HEK293 (cell line): ENCODE data around the gene ARPC1B.
A peak's percentile ranks its signal among the peaks of the same experiment; 100 is the strongest.

Experiments used
- GFI1B ChIP-seq: fragments of 450-650 bp; formaldehyde crosslinking; IDR thresholded peaks from 2 replicates; pipeline ENCODE4 v1.5.1; 2016; ENCODE audit warnings: missing biosample characterization, missing genetic modification characterization
- MEIS1 ChIP-seq: sonication (generic); formaldehyde crosslinking; IDR thresholded peaks from 2 replicates; pipeline ENCODE4 v1.8.1; 2022; ENCODE audit warnings: missing genetic modification reagents, mild to moderate bottlenecking, borderline replicate concordance
- SP3 ChIP-seq: fragments of 450-650 bp; formaldehyde crosslinking; IDR thresholded peaks from 2 replicates; pipeline ENCODE4 v1.5.1; 2016; ENCODE audit warnings: missing biosample characterization, missing genetic modification characterization
- WT1 ChIP-seq: fragments of 450-650 bp; formaldehyde crosslinking; IDR thresholded peaks from 2 replicates; pipeline ENCODE4 v1.5.1; 2016; ENCODE audit warnings: missing biosample characterization, missing genetic modification characterization
- ZEB2 ChIP-seq: fragments of 450-650 bp; formaldehyde crosslinking; IDR thresholded peaks from 2 replicates; pipeline ENCODE4 v1.5.1; 2016; ENCODE audit warnings: missing biosample characterization, missing genetic modification characterization
- ZFP3 ChIP-seq: fragments of 450-650 bp; formaldehyde crosslinking; IDR thresholded peaks from 2 replicates; pipeline ENCODE4 v1.5.1; 2016; ENCODE audit warnings: low read depth, missing biosample characterization, missing genetic modification characterization
- ZFP37 ChIP-seq: fragments of 450-650 bp; formaldehyde crosslinking; IDR thresholded peaks from 2 replicates; pipeline ENCODE4 v1.5.1; 2016; ENCODE audit warnings: missing biosample characterization, missing genetic modification characterization
- ZNF138 ChIP-seq: fragments of 450-650 bp; formaldehyde crosslinking; IDR thresholded peaks from 2 replicates; pipeline ENCODE4 v1.5.1; 2016; ENCODE audit warnings: missing biosample characterization, missing genetic modification characterization, borderline replicate concordance
- ZNF146 ChIP-seq: fragments of 450-650 bp; formaldehyde crosslinking; IDR thresholded peaks from 2 replicates; pipeline ENCODE4 v1.5.1; 2016; ENCODE audit warnings: missing biosample characterization, missing genetic modification characterization
- ZNF16 ChIP-seq: fragments of 450-650 bp; formaldehyde crosslinking; IDR thresholded peaks from 2 replicates; pipeline ENCODE4 v1.5.1; 2016; ENCODE audit warnings: low read depth, missing biosample characterization, missing genetic modification characterization
- ZNF174 ChIP-seq: fragments of 450-650 bp; formaldehyde crosslinking; IDR thresholded peaks from 2 replicates; pipeline ENCODE4 v1.5.0; 2017; ENCODE audit warnings: missing biosample characterization, mild to moderate bottlenecking, missing genetic modification characterization
- ZNF184 ChIP-seq: fragments of 450-650 bp; IDR thresholded peaks from 2 replicates; pipeline ENCODE4 v1.5.1; 2018; ENCODE audit warnings: missing biosample characterization, mild to moderate bottlenecking, missing genetic modification characterization
- ZNF19 ChIP-seq: fragments of 450-650 bp; formaldehyde crosslinking; IDR thresholded peaks from 2 replicates; pipeline ENCODE4; 2016; ENCODE audit warnings: missing biosample characterization, missing genetic modification characterization, low read depth
- ZNF221 ChIP-seq: fragments of 450-650 bp; formaldehyde crosslinking; IDR thresholded peaks from 2 replicates; pipeline ENCODE4 v1.5.1; 2017; ENCODE audit warnings: missing biosample characterization, missing genetic modification characterization, borderline replicate concordance
- ZNF24 ChIP-seq: fragments of 450-650 bp; formaldehyde crosslinking; IDR thresholded peaks from 2 replicates; pipeline ENCODE4 v1.5.1; 2016; ENCODE audit warnings: missing biosample characterization, missing genetic modification characterization
- ZNF266 ChIP-seq: fragments of 450-650 bp; formaldehyde crosslinking; IDR thresholded peaks from 2 replicates; pipeline ENCODE4 v1.5.1; 2016; ENCODE audit warnings: missing biosample characterization, missing genetic modification characterization, low read depth
- ZNF423 ChIP-seq: fragments of 450-650 bp; formaldehyde crosslinking; IDR thresholded peaks from 2 replicates; pipeline ENCODE4 v1.5.1; 2016; ENCODE audit warnings: missing biosample characterization, missing genetic modification characterization
- ZNF549 ChIP-seq: fragments of 450-650 bp; IDR thresholded peaks from 2 replicates; pipeline ENCODE4 v1.5.1; 2018; ENCODE audit warnings: missing biosample characterization, missing genetic modification characterization, mild to moderate bottlenecking, inconsistent platforms, moderate library complexity
- ZNF560 ChIP-seq: fragments of 450-650 bp; formaldehyde crosslinking; IDR thresholded peaks from 2 replicates; pipeline ENCODE4 v1.5.1; 2017; ENCODE audit warnings: missing biosample characterization, missing genetic modification characterization, borderline replicate concordance
- ZNF600 ChIP-seq: fragments of 450-650 bp; formaldehyde crosslinking; IDR thresholded peaks from 2 replicates; pipeline ENCODE4 v1.5.1; 2016; ENCODE audit warnings: missing biosample characterization, missing genetic modification characterization
- ZNF677 ChIP-seq: fragments of 450-650 bp; IDR thresholded peaks from 2 replicates; pipeline ENCODE4 v1.5.0; 2018; ENCODE audit warnings: missing biosample characterization, mild to moderate bottlenecking, missing genetic modification characterization, moderate library complexity
- ZNF837 ChIP-seq: fragments of 450-650 bp; formaldehyde crosslinking; IDR thresholded peaks from 2 replicates; pipeline ENCODE4 v1.5.1; 2016; ENCODE audit warnings: missing biosample characterization, missing genetic modification characterization
- ZSCAN30 ChIP-seq: fragments of 450-650 bp; IDR thresholded peaks from 2 replicates; pipeline ENCODE4 v1.5.1; 2018; ENCODE audit warnings: missing biosample characterization, mild to moderate bottlenecking, missing genetic modification characterization, moderate library complexity
- TF ChIP-seq, protein P1 (sequence below): fragments of 450-650 bp; formaldehyde crosslinking; IDR thresholded peaks from 2 replicates; pipeline ENCODE4 v1.5.1; 2016; ENCODE audit warnings: missing biosample characterization, missing genetic modification characterization
- TF ChIP-seq, protein P2 (sequence below): sonication (generic); formaldehyde crosslinking; IDR thresholded peaks from 2 replicates; pipeline ENCODE4 v1.8.1; 2022; ENCODE audit warnings: mild to moderate bottlenecking, moderate library complexity, missing genetic modification reagents
- TF ChIP-seq, protein P3 (sequence below): fragments of 450-650 bp; formaldehyde crosslinking; IDR thresholded peaks from 2 replicates; pipeline ENCODE4 v1.5.1; 2016; ENCODE audit warnings: missing biosample characterization, missing genetic modification characterization
- TF ChIP-seq, protein P4 (sequence below): fragments of 450-650 bp; formaldehyde crosslinking; IDR thresholded peaks from 2 replicates; pipeline ENCODE4 v1.5.1; 2017; ENCODE audit warnings: missing biosample characterization, missing genetic modification characterization
- TF ChIP-seq, protein P5 (sequence below): fragments of 450-650 bp; formaldehyde crosslinking; IDR thresholded peaks from 2 replicates; pipeline ENCODE4 v1.5.1; 2016; ENCODE audit warnings: missing biosample characterization, missing genetic modification characterization

The ARPC1B gene

DNA sequence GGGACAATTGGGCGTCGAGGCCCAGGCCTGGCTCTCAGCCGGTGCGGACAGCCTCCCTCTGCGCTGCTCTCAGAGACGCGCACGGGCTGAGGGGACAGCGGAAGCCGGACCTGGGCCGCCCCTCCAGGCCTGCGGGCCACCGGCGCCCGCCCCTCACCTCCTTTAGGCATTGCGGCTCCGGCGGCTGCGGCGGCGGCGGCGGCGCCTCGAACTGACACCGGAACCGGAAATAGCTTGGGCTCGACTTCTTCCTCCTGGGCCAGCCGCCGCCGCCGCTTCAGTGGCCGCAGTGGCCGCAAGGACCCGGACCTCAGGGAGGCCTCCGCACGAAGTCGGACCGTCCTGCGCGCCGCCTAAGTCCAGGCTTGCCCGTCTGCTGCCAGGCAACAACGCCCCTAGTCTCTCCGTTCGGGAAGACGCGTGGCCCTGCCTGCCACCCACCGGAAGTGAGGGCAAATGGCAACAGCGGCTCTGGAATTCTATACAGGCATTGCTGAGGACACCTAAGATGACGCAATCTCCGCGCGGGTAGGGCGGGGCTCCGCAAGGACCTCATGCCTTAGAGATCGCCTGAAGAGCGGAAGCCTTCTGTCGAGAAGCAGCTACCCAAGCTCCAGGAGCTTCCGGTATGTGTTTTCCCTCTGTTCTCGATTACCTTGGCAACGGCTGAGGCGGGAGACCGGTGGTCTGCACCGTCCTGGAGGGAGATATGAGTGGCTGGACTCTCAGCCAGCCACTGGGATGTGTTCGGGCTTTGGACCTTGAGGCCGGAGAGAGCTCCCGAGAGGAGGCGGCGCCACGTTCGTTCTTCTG, 34.1 kb downstream of the ARPC1B start, which contains the start of the genes BUD31 and PDAP1 (continued):
- TF ChIP-seq, protein P1, sequence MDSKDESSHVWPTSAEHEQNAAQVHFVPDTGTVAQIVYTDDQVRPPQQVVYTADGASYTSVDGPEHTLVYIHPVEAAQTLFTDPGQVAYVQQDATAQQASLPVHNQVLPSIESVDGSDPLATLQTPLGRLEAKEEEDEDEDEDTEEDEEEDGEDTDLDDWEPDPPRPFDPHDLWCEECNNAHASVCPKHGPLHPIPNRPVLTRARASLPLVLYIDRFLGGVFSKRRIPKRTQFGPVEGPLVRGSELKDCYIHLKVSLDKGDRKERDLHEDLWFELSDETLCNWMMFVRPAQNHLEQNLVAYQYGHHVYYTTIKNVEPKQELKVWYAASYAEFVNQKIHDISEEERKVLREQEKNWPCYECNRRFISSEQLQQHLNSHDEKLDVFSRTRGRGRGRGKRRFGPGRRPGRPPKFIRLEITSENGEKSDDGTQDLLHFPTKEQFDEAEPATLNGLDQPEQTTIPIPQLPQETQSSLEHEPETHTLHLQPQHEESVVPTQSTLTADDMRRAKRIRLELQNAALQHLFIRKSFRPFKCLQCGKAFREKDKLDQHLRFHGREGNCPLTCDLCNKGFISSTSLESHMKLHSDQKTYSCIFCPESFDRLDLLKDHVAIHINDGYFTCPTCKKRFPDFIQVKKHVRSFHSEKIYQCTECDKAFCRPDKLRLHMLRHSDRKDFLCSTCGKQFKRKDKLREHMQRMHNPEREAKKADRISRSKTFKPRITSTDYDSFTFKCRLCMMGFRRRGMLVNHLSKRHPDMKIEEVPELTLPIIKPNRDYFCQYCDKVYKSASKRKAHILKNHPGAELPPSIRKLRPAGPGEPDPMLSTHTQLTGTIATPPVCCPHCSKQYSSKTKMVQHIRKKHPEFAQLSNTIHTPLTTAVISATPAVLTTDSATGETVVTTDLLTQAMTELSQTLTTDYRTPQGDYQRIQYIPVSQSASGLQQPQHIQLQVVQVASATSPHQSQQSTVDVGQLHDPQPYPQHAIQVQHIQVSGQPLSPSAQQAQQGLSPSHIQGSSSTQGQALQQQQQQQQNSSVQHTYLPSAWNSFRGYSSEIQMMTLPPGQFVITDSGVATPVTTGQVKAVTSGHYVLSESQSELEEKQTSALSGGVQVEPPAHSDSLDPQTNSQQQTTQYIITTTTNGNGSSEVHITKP: peak; percentile 40; the same call in 1 of the 2 replicates
- TF ChIP-seq ZNF549 (tag by site-specific recombination) (no peak), ZNF19 (tag by site-specific recombination) (no peak), ZNF221 (no peak), ZNF560 (tag by site-specific recombination) (no peak), ZNF174 (tag by site-specific recombination) (no peak), ZNF184 (tag by site-specific recombination) (no peak), ZNF138 (tag by site-specific recombination) (no peak), WT1 (tag by site-specific recombination) (no peak), ZNF600 (tag by site-specific recombination) (peak; percentile 74; the same call in 1 of the 2 replicates), ZNF16 (no peak), ZSCAN30 (tag by site-specific recombination) (peak; percentile 87), ZNF677 (tag by site-specific recombination) (no peak), ZNF837 (tag by site-specific recombination) (no peak), ZNF423 (no peak), ZNF266 (tag by site-specific recombination) (no peak), ZFP37 (tag by site-specific recombination) (no peak), SP3 (tag by site-specific recombination) (peak; percentile 87), ZNF146 (tag by site-specific recombination) (no peak), ZEB2 (tag by site-specific recombination) (peak; percentile 94), ZNF24 (peak; percentile 61; the same call in 1 of the 2 replicates), MEIS1 (CRISPR knock-in tag) (no peak), GFI1B (tag by site-specific recombination) (no peak), ZFP3 (tag by site-specific recombination) (no peak)
- TF ChIP-seq, protein P2, sequence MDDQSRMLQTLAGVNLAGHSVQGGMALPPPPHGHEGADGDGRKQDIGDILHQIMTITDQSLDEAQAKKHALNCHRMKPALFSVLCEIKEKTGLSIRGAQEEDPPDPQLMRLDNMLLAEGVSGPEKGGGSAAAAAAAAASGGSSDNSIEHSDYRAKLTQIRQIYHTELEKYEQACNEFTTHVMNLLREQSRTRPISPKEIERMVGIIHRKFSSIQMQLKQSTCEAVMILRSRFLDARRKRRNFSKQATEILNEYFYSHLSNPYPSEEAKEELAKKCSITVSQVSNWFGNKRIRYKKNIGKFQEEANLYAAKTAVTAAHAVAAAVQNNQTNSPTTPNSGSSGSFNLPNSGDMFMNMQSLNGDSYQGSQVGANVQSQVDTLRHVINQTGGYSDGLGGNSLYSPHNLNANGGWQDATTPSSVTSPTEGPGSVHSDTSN (CRISPR knock-in tag): no peak
- TF ChIP-seq, protein P3, sequence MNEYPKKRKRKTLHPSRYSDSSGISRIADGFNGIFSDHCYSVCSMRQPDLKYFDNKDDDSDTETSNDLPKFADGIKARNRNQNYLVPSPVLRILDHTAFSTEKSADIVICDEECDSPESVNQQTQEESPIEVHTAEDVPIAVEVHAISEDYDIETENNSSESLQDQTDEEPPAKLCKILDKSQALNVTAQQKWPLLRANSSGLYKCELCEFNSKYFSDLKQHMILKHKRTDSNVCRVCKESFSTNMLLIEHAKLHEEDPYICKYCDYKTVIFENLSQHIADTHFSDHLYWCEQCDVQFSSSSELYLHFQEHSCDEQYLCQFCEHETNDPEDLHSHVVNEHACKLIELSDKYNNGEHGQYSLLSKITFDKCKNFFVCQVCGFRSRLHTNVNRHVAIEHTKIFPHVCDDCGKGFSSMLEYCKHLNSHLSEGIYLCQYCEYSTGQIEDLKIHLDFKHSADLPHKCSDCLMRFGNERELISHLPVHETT (tag by site-specific recombination): peak; percentile 91
- TF ChIP-seq, protein P4, sequence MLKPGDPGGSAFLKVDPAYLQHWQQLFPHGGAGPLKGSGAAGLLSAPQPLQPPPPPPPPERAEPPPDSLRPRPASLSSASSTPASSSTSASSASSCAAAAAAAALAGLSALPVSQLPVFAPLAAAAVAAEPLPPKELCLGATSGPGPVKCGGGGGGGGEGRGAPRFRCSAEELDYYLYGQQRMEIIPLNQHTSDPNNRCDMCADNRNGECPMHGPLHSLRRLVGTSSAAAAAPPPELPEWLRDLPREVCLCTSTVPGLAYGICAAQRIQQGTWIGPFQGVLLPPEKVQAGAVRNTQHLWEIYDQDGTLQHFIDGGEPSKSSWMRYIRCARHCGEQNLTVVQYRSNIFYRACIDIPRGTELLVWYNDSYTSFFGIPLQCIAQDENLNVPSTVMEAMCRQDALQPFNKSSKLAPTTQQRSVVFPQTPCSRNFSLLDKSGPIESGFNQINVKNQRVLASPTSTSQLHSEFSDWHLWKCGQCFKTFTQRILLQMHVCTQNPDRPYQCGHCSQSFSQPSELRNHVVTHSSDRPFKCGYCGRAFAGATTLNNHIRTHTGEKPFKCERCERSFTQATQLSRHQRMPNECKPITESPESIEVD: peak; percentile 23; the same call in 1 of the 2 replicates
- TF ChIP-seq, protein P5, sequence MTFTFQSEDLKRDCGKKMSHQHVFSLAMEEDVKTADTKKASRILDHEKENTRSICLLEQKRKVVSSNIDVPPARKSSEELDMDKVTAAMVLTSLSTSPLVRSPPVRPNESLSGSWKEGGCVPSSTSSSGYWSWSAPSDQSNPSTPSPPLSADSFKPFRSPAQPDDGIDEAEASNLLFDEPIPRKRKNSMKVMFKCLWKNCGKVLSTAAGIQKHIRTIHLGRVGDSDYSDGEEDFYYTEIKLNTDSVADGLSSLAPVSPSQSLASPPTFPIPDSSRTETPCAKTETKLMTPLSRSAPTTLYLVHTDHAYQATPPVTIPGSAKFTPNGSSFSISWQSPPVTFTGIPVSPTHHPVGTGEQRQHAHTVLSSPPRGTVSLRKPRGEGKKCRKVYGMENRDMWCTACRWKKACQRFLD (tag by site-specific recombination): no peak
